ENCODE measurements around the gene ETFA.

Gene ETFA

GRCh38 chr15:76174654-76175053 lies 136.6 kb downstream of the ETFA start:
- CTCF ChIA-PET: interaction anchor here (1.1 kb wide), 1 partner anchor 11 kb away, joined by 3 read pairs; no protein-coding TSS in a partner anchor
- TF ChIP-seq LEF1 (IDR thresholded peaks at IDR 0.05; ENCODE audit: borderline replicate concordance): no peak
- no peak for TF ChIP-seq FOXM1 (IDR thresholded peaks at IDR 0.05; ENCODE audit: borderline replicate concordance)
- TF ChIP-seq PKNOX1 (IDR thresholded peaks at IDR 0.05): no peak
- TF ChIP-seq L3MBTL2 (conservative IDR thresholded peaks at IDR 0.05): no peak
- no peak for TF ChIP-seq SUZ12 (IDR thresholded peaks at IDR 0.05)
- no peak for TF ChIP-seq TARDBP (IDR thresholded peaks at IDR 0.05)
- no peak for TF ChIP-seq SP1 (IDR thresholded peaks at IDR 0.05)
- no peak for TF ChIP-seq HDGF (IDR thresholded peaks at IDR 0.05; ENCODE audit: borderline replicate concordance)
- TF ChIP-seq FOXK2 (IDR thresholded peaks at IDR 0.05): no peak
- no peak for TF ChIP-seq ZNF384 (IDR thresholded peaks at IDR 0.05)
- no peak for TF ChIP-seq ARNT (IDR thresholded peaks at IDR 0.05)
- POLR2A ChIA-PET: no interaction called here
- no peak for DNase-seq (ENCODE audit: extremely low spot score)

- POLR2A ChIA-PET: no interaction called here
Measured at GRCh38 chr15:76173317-76173834, 137.9 kb downstream of the ETFA start.

GRCh38 chr15:76172782-76173181 lies 138.5 kb downstream of the ETFA start:
- ChIA-PET CTCF (interaction anchor here (0.8 kb wide), 1 partner anchor 509 kb away, joined by 3 read pairs; no protein-coding TSS in a partner anchor), POLR2A (no interaction called here)
- no peak for TF ChIP-seq L3MBTL2 (conservative IDR thresholded peaks at IDR 0.05)
- TF ChIP-seq FOXA1 (IDR thresholded peaks at IDR 0.05): no peak
- no peak for TF ChIP-seq FOXK2 (IDR thresholded peaks at IDR 0.05)
- no peak for TF ChIP-seq LEF1 (IDR thresholded peaks at IDR 0.05; ENCODE audit: borderline replicate concordance)
- TF ChIP-seq ARNT (IDR thresholded peaks at IDR 0.05): no peak
- no peak for TF ChIP-seq CTBP1 (IDR thresholded peaks at IDR 0.05; ENCODE audit: borderline replicate concordance)
- no peak for TF ChIP-seq ELF4 (IDR thresholded peaks at IDR 0.05)
- TF ChIP-seq PKNOX1 (IDR thresholded peaks at IDR 0.05): no peak
- TF ChIP-seq ZNF384 (IDR thresholded peaks at IDR 0.05): no peak
- no peak for TF ChIP-seq HDGF (IDR thresholded peaks at IDR 0.05; ENCODE audit: borderline replicate concordance)
- no peak for DNase-seq (ENCODE audit: extremely low spot score)

More at GRCh38 chr15:76173317-76173834, 137.9 kb downstream of the ETFA start:
- no peak for DNase-seq (ENCODE audit: extremely low spot score)
- CTCF ChIA-PET: interaction anchor here (0.6 to 0.8 kb wide), 4 partner anchors 14 to 508 kb away, joined by 3 to 4 read pairs (median 3); no protein-coding TSS in a partner anchor
- TF ChIP-seq ELF4 (IDR thresholded peaks at IDR 0.05): no peak
- no peak for TF ChIP-seq HDGF (IDR thresholded peaks at IDR 0.05; ENCODE audit: borderline replicate concordance)
- no peak for TF ChIP-seq NFRKB (IDR thresholded peaks at IDR 0.05)
- TF ChIP-seq CTBP1 (IDR thresholded peaks at IDR 0.05; ENCODE audit: borderline replicate concordance): no peak
- no peak for TF ChIP-seq FOXK2 (IDR thresholded peaks at IDR 0.05)
- TF ChIP-seq PKNOX1 (IDR thresholded peaks at IDR 0.05): no peak
- no peak for TF ChIP-seq L3MBTL2 (conservative IDR thresholded peaks at IDR 0.05)
- no peak for TF ChIP-seq TARDBP (IDR thresholded peaks at IDR 0.05)
- TF ChIP-seq ZNF384 (IDR thresholded peaks at IDR 0.05): no peak
- no peak for TF ChIP-seq ARNT (IDR thresholded peaks at IDR 0.05)
- no peak for TF ChIP-seq FOXM1 (IDR thresholded peaks at IDR 0.05; ENCODE audit: borderline replicate concordance)
- no peak for TF ChIP-seq BHLHE40 (IDR thresholded peaks at IDR 0.05; ENCODE audit: borderline replicate concordance)
- TF ChIP-seq LEF1 (IDR thresholded peaks at IDR 0.05; ENCODE audit: borderline replicate concordance): no peak
- TF ChIP-seq SUZ12 (IDR thresholded peaks at IDR 0.05): no peak
- no peak for TF ChIP-seq SP1 (IDR thresholded peaks at IDR 0.05)
- TF ChIP-seq FOXA1 (IDR thresholded peaks at IDR 0.05): no peak

GRCh38 chr15:76169911-76170800 lies 141.1 kb downstream of the ETFA start:
- POLR2A ChIA-PET: no interaction called here
- CTCF ChIA-PET: no interaction called here
- no peak for DNase-seq (ENCODE audit: extremely low spot score)
- TF ChIP-seq HDGF (IDR thresholded peaks at IDR 0.05; ENCODE audit: borderline replicate concordance) (no peak), FOXK2 (IDR thresholded peaks at IDR 0.05) (no peak), LEF1 (IDR thresholded peaks at IDR 0.05; ENCODE audit: borderline replicate concordance) (no peak), PKNOX1 (IDR thresholded peaks at IDR 0.05) (no peak), BHLHE40 (IDR thresholded peaks at IDR 0.05; ENCODE audit: borderline replicate concordance) (no peak), CTBP1 (IDR thresholded peaks at IDR 0.05; ENCODE audit: borderline replicate concordance) (no peak), SP1 (IDR thresholded peaks at IDR 0.05) (no peak), ARNT (IDR thresholded peaks at IDR 0.05) (no peak), ELF4 (IDR thresholded peaks at IDR 0.05) (no peak), FOXM1 (IDR thresholded peaks at IDR 0.05; ENCODE audit: borderline replicate concordance) (no peak), SUZ12 (IDR thresholded peaks at IDR 0.05) (no peak), FOXA1 (IDR thresholded peaks at IDR 0.05) (no peak), L3MBTL2 (conservative IDR thresholded peaks at IDR 0.05) (no peak), NFRKB (IDR thresholded peaks at IDR 0.05) (no peak), TARDBP (IDR thresholded peaks at IDR 0.05) (no peak), ZNF384 (IDR thresholded peaks at IDR 0.05) (no peak)

GRCh38 chr15:76169018-76169417 lies 142.3 kb downstream of the ETFA start:
- TF ChIP-seq NFRKB (IDR thresholded peaks at IDR 0.05) (no peak), LEF1 (IDR thresholded peaks at IDR 0.05; ENCODE audit: borderline replicate concordance) (no peak), SUZ12 (IDR thresholded peaks at IDR 0.05) (no peak), ARNT (IDR thresholded peaks at IDR 0.05) (no peak), HDGF (IDR thresholded peaks at IDR 0.05; ENCODE audit: borderline replicate concordance) (no peak), FOXM1 (IDR thresholded peaks at IDR 0.05; ENCODE audit: borderline replicate concordance) (no peak), FOXA1 (IDR thresholded peaks at IDR 0.05) (no peak), PKNOX1 (IDR thresholded peaks at IDR 0.05) (no peak), L3MBTL2 (conservative IDR thresholded peaks at IDR 0.05) (no peak), FOXK2 (IDR thresholded peaks at IDR 0.05) (no peak), BHLHE40 (IDR thresholded peaks at IDR 0.05; ENCODE audit: borderline replicate concordance) (no peak), SP1 (IDR thresholded peaks at IDR 0.05) (no peak), CTBP1 (IDR thresholded peaks at IDR 0.05; ENCODE audit: borderline replicate concordance) (no peak), ELF4 (IDR thresholded peaks at IDR 0.05) (no peak), ZNF384 (IDR thresholded peaks at IDR 0.05) (no peak), TARDBP (IDR thresholded peaks at IDR 0.05) (no peak)
- ChIA-PET CTCF (interaction anchor here (1.3 kb wide), 1 partner anchor 21 kb away, joined by 3 read pairs; no protein-coding TSS in a partner anchor), POLR2A (interaction anchor here (0.9 to 1.0 kb wide), 2 partner anchors 10 to 22 kb away, joined by 3 read pairs; no protein-coding TSS in a partner anchor)
- peak; percentile 58 for DNase-seq (ENCODE audit: extremely low spot score)
